Germinal center (tissue), 1 donor: Measurements from ENCODE around the gene ANXA6.
"Not testable (repeated sequence)": the region's sequence is repeated elsewhere in the genome, so short reads cannot be mapped to it uniquely, and the experiment has no call there.

Experiments used
- DNase-seq: peaks from one replicate; pipeline ENCODE4 v3.0.0; 2012; ENCODE audit warnings: mixed read lengths, low spot score

Gene ANXA6

GRCh38 chr5:151157426-151158286 is at the start of gene ANXA6:
Gene ANXA6 (minus strand): TSS chr5:151157779. CDS start chr5:151147901, 9,878 bp downstream.
- DNase-seq, result peak; percentile 82

- no peak for DNase-seq
Measured at GRCh38 chr5:151205411-151205810, 47.8 kb upstream of the ANXA6 start.

GRCh38 chr5:151204051-151204450 is 46.5 kb upstream of the ANXA6 start:
- DNase-seq, result no peak

- no peak for DNase-seq
Measured at GRCh38 chr5:151202381-151203139, 45.0 kb upstream of the ANXA6 start.

- DNase-seq, result no peak
Measured at GRCh38 chr5:151200913-151201595, 43.5 kb upstream of the ANXA6 start.

GRCh38 chr5:151199581-151200185 is 42.1 kb upstream of the ANXA6 start:
- DNase-seq, result no peak

GRCh38 chr5:151198861-151199260 is 41.3 kb upstream of the ANXA6 start:
- no peak for DNase-seq

- not testable (repeated sequence) for DNase-seq
Measured at GRCh38 chr5:151197291-151197600, 39.7 kb upstream of the ANXA6 start.

GRCh38 chr5:151196556-151197290 is 39.1 kb upstream of the ANXA6 start:
- peak; percentile 70 for DNase-seq

- DNase-seq, result no peak
Measured at GRCh38 chr5:151195622-151196021, 38.0 kb upstream of the ANXA6 start.

- no peak for DNase-seq
Measured at GRCh38 chr5:151192626-151193025, 35.0 kb upstream of the ANXA6 start.

- no peak for DNase-seq
Measured at GRCh38 chr5:151191661-151192060, 34.1 kb upstream of the ANXA6 start.

- DNase-seq, result no peak
Measured at GRCh38 chr5:151189151-151189550, 31.6 kb upstream of the ANXA6 start.

GRCh38 chr5:151186538-151186937 is 29.0 kb upstream of the ANXA6 start:
- no peak for DNase-seq

GRCh38 chr5:151186052-151186451 is 28.5 kb upstream of the ANXA6 start:
- no peak for DNase-seq

GRCh38 chr5:151184316-151185042 is 26.9 kb upstream of the ANXA6 start:
- DNase-seq, result no peak

- no peak for DNase-seq
Measured at GRCh38 chr5:151183456-151184245, 26.1 kb upstream of the ANXA6 start.

- DNase-seq, result no peak
Measured at GRCh38 chr5:151182976-151183375, 25.4 kb upstream of the ANXA6 start.

GRCh38 chr5:151182524-151182900 is 24.9 kb upstream of the ANXA6 start:
- DNase-seq, result no peak
